Right lobe of liver (tissue), 6 donors: ENCODE results near the gene CD46. TPM values are rescaled to one million over a fixed set of nuclear protein-coding genes. Genes with fewer than 3 reads are reported as not detected.
A peak's percentile ranks its signal among the peaks of the same experiment; 100 is the strongest.

Source experiments
- ATAC-seq, 4 donors: fragments of 200-7000 bp; cut with Tn5 transposase; one replicate each; pipeline ENCODE4 v1.9.1; 2020; ENCODE audit warnings: mild to moderate bottlenecking in 4 of 4, moderate library complexity in 4 of 4
- DNase-seq, 3 donors: peaks; one replicate each; pipeline ENCODE4 v3.0.0-alpha.2; 2020
- H3K27ac ChIP-seq, 3 donors: fragments of 200-600 bp; one replicate each; pipeline ENCODE4 v1.8.0; 2022
- H3K27me3 ChIP-seq, 2 donors: fragments of 200-600 bp; one replicate each; pipeline ENCODE4 v1.8.0; 2022
- H3K36me3 ChIP-seq, 4 donors: fragments of 200-600 bp; sonication (generic) in 1 of 4; one replicate each; pipeline versions ENCODE4 v1.5.1 to v1.8.0; 2017 to 2022; ENCODE audit warnings: control low read depth in 1 of 4
- H3K4me1 ChIP-seq, 4 donors: fragments of 200-600 bp; sonication (generic) in 1 of 4; one replicate each; pipeline versions ENCODE4 v1.5.1 to v1.8.0; 2017 to 2022; ENCODE audit warnings: control low read depth in 1 of 4
- H3K4me3 ChIP-seq, 3 donors: fragments of 200-600 bp; one replicate each; pipeline ENCODE4 v1.8.0; 2022
- H3K9me3 ChIP-seq, 4 donors: fragments of 200-600 bp; sonication (generic) in 1 of 4; one replicate each; pipeline versions ENCODE4 v1.5.1 to v1.8.0; 2017 to 2022; ENCODE audit warnings: control low read depth in 1 of 4
- CTCF ChIP-seq, 4 donors: fragments of 200-600 bp in 3 of 4; fragments of 450-650 bp in 1 of 4; IDR thresholded peaks; one replicate each; pipeline versions ENCODE4 v1.5.1 to v1.8.0; 2016 to 2022; ENCODE audit warnings: antibody characterized with exemption in 4 of 4, mild to moderate bottlenecking in 2 of 4
- POLR2A ChIP-seq: fragments of 450-650 bp; IDR thresholded peaks from one replicate; pipeline ENCODE4 v1.6.1; 2017; ENCODE audit warnings: antibody characterized with exemption, mild to moderate bottlenecking
- WGBS: methylation state at CpG from one replicate; pipeline ENCODE4 v1.1.6; 2018; ENCODE audit warnings: low coverage, low lambda C conversion rate; ENCODE audit not compliant: insufficient coverage; ENCODE audit errors: missing lambda C conversion rate; 5-methylcytosine and 5-hydroxymethylcytosine counted together
- intact Hi-C, 2 donors: fragments of 100-400 bp; cut with DNase I; formaldehyde crosslinking; loops; one replicate each; pipeline versions ENCODE4 v1.11.2 to v1.14.1; 2022
- total RNA-seq, 6 experiments: library from RNA; depleted of rRNA in 2 of 6; stranded (reverse); fragments of >200 nt in 2 of 6; fragmentation: NEBNext Ultra II Directional in 3 of 6; extraction: Animal tissue kit (Norgen Biotek cat#: 25700) in 3 of 6; gene quantifications; one replicate each; pipeline versions ENCODE4 v1.1.0 to v1.2.4, GENCODE V29; 2016 to 2023
- donor health status: DM: no; HTN: yes; CAD: no.
- donor health status: DM: no; HTN: no; CAD: no.
- donor health status: DM: no; HTN: no; CAD: no.
- donor health status: DM: no; HTN: yes; CAD: no.
- donor health status: DM: no; HTN: yes; CAD: no.

CD46 gene
- total RNA-seq, 6 experiments from 2014 or later: 99.3 to 133 (median 114) TPM

- Histone ChIP-seq H3K27me3 (no peaks in the 10 kb centered on the region), H3K4me3 (peak overlapping the region in 1 of 3 donors; percentile 66), H3K9me3 (no peaks in the 10 kb centered on the region), H3K27ac (peak overlapping the region; percentile 97 to 99 (median 97)), H3K36me3 (no peaks in the 10 kb centered on the region), H3K4me1 (peaks cover 0 to 49% (median 19%) of the 10 kb centered on the region in 4 donors)
- ATAC-seq: no peak
- TF ChIP-seq POLR2A (no peak), CTCF (IDR thresholded peaks at IDR 0.05) (no peak)
- intact Hi-C loops: no loop called here
- no peak for DNase-seq
- WGBS: 71% methylated on average over 2 of the region's 2 CpGs
Measured at GRCh38 chr1:207827488-207827830, 75.6 kb downstream of the CD46 start.

- ATAC-seq (no peak), DNase-seq (no peak)
- no peaks in the 10 kb centered on the region for H3K36me3 ChIP-seq
- H3K4me1 ChIP-seq: peaks cover 0 to 49% (median 19%) of the 10 kb centered on the region in 4 donors
- WGBS: 46% methylated on average over 4 of the region's 5 CpGs
- intact Hi-C loops: no loop called here
- peak overlapping the region; percentile 97 to 99 (median 97) for H3K27ac ChIP-seq
- no peak overlapping the region for H3K4me3 ChIP-seq
- TF ChIP-seq POLR2A: no peak
- no peaks in the 10 kb centered on the region for H3K9me3 ChIP-seq
- no peaks in the 10 kb centered on the region for H3K27me3 ChIP-seq
Measured at GRCh38 chr1:207828046-207828445, 76.2 kb downstream of the CD46 start.

- Histone ChIP-seq H3K4me1 (peaks cover 0 to 49% (median 19%) of the 10 kb centered on the region in 4 donors), H3K36me3 (no peaks in the 10 kb centered on the region), H3K27me3 (no peaks in the 10 kb centered on the region), H3K27ac (peak overlapping the region; percentile 97 to 99 (median 97)), H3K4me3 (no peak overlapping the region), H3K9me3 (no peaks in the 10 kb centered on the region)
- intact Hi-C loops: no loop called here
- peak; percentile 65 to 82 (median 68) for ATAC-seq
- DNase-seq: peak; percentile 76 to 85 (median 80)
- WGBS: 25% methylated on average over 2 of the region's 2 CpGs
- TF ChIP-seq POLR2A (no peak), CTCF (IDR thresholded peaks at IDR 0.05) (peak; percentile 87 to 98 (median 90))
Measured at GRCh38 chr1:207828485-207829158, 76.8 kb downstream of the CD46 start.

- TF ChIP-seq CTCF (IDR thresholded peaks at IDR 0.05) (no peak), POLR2A (no peak)
- DNase-seq (no peak), ATAC-seq (no peak)
- Histone ChIP-seq H3K27me3 (no peaks in the 10 kb centered on the region), H3K4me3 (no peak overlapping the region), H3K27ac (no peak overlapping the region), H3K36me3 (no peaks in the 10 kb centered on the region), H3K4me1 (peaks cover 0 to 43% (median 15%) of the 10 kb centered on the region in 4 donors), H3K9me3 (no peaks in the 10 kb centered on the region)
- intact Hi-C loops: no loop called here
Measured at GRCh38 chr1:207829576-207829975, 77.7 kb downstream of the CD46 start.

GRCh38 chr1:207830788-207831187 lies 78.9 kb downstream of the CD46 start:
- DNase-seq (no peak), ATAC-seq (no peak)
- WGBS: 52% methylated on average over 2 of the region's 9 CpGs
- intact Hi-C loops: loop anchor here (5.0 kb wide), 2 partner anchors 37 to 132 kb away; no protein-coding TSS in a partner anchor
- H3K4me1 ChIP-seq: peaks cover 0 to 32% (median 10%) of the 10 kb centered on the region in 4 donors
- TF ChIP-seq CTCF (IDR thresholded peaks at IDR 0.05) (no peak), POLR2A (no peak)
- no peak overlapping the region for H3K27ac ChIP-seq
- H3K27me3 ChIP-seq: no peaks in the 10 kb centered on the region
- no peak overlapping the region for H3K4me3 ChIP-seq
- no peaks in the 10 kb centered on the region for H3K36me3 ChIP-seq
- no peaks in the 10 kb centered on the region for H3K9me3 ChIP-seq
